MV-4-11 (cell line): ENCODE measurements around the gene PPP1R37.
A peak's percentile ranks its signal among the peaks of the same experiment; 100 is the strongest.

Experiments used
- DNase-seq: peaks from one replicate; lab custom pipeline; 2025; lab: John Stamatoyannopoulos, UW

The PPP1R37 gene

GRCh38 chr19:45071545-45071938 is 21.4 kb upstream of the PPP1R37 start:
- no peak for DNase-seq

GRCh38 chr19:45071969-45072790 is 20.8 kb upstream of the PPP1R37 start:
- no peak for DNase-seq

GRCh38 chr19:45074744-45075300 is 18.2 kb upstream of the PPP1R37 start:
- DNase-seq, result no peak

GRCh38 chr19:45075301-45076028 is 17.5 kb upstream of the PPP1R37 start:
- peak; percentile 98 for DNase-seq

GRCh38 chr19:45076029-45076850 is 16.7 kb upstream of the PPP1R37 start, which contains the start of gene ZNF296:
Gene ZNF296, minus strand, starts transcription at chr19:45076478. Its CDS starts 105 bp downstream, at chr19:45076373.
- peak; percentile 80 for DNase-seq

GRCh38 chr19:45076851-45077730 is 15.9 kb upstream of the PPP1R37 start:
- DNase-seq, result no peak

GRCh38 chr19:45078390-45079062 is 14.5 kb upstream of the PPP1R37 start:
- no peak for DNase-seq

- DNase-seq, result peak; percentile 71
Observed at GRCh38 chr19:45079063-45079910, 13.7 kb upstream of the PPP1R37 start, which contains the start of gene GEMIN7. Gene GEMIN7, plus strand, starts transcription at chr19:45079260. Its CDS starts 10,855 bp downstream, at chr19:45090115.

GRCh38 chr19:45079911-45080370 is 13.0 kb upstream of the PPP1R37 start:
- no peak for DNase-seq

GRCh38 chr19:45082170-45082569 is 10.8 kb upstream of the PPP1R37 start:
- no peak for DNase-seq

- DNase-seq, result no peak
Observed at GRCh38 chr19:45086480-45086879, 6.5 kb upstream of the PPP1R37 start.

GRCh38 chr19:45087531-45087930 is 5.4 kb upstream of the PPP1R37 start:
- peak; percentile 95 for DNase-seq

GRCh38 chr19:45090034-45090433 is 2.9 kb upstream of the PPP1R37 start:
- DNase-seq, result no peak

GRCh38 chr19:45090606-45091005 is 2.4 kb upstream of the PPP1R37 start:
- DNase-seq, result no peak

GRCh38 chr19:45091031-45091923 is 1.7 kb upstream of the PPP1R37 start:
- DNase-seq, result peak; percentile 99

- DNase-seq, result no peak
Observed at GRCh38 chr19:45094137-45094536, 1.2 kb downstream of the PPP1R37 start.

- no peak for DNase-seq
Observed at GRCh38 chr19:45094707-45095106, 1.7 kb downstream of the PPP1R37 start.
